H1 (cell line): ENCODE results near the gene PCDHGA1. TPM values are rescaled to one million over a fixed set of nuclear protein-coding genes. Genes with fewer than 3 reads are reported as not detected.

ENCODE experiments used
- ASH2L ChIP-seq: fragments of 200-600, 300-600 bp; sonication (generic); IDR thresholded peaks from one replicate; pipeline ENCODE4 v1.7.1; 2017; ENCODE audit warnings: low read length
- CBX5 ChIP-seq: fragments of 300-800, 300-1000 bp; sonication (generic); IDR thresholded peaks from 2 replicates; pipeline ENCODE4 v1.7.1; 2016; ENCODE audit warnings: antibody characterized with exemption, low read length, low read depth
- CBX8 ChIP-seq: fragments of 300-800, 300-1000 bp; sonication (generic); IDR thresholded peaks from 2 replicates; pipeline ENCODE4 v1.7.1; 2016; ENCODE audit warnings: low read depth, low read length, borderline replicate concordance
- CEBPB ChIP-seq: IDR thresholded peaks from 2 replicates; pipeline ENCODE4 v1.6.1; 2012; ENCODE audit warnings: low read depth, low read length
- EGR1 ChIP-seq: IDR thresholded peaks from 2 replicates; pipeline ENCODE4 v1.6.1; 2011; ENCODE audit warnings: low read depth, low read length, borderline replicate concordance
- EZH2 ChIP-seq: fragments of 200-600 bp; sonication (generic); IDR thresholded peaks from 2 replicates; pipeline ENCODE4 v1.7.1; 2012; ENCODE audit warnings: low read depth, mild to moderate bottlenecking, moderate library complexity, low read length, inconsistent platforms; ENCODE audit not compliant: severe bottlenecking
- FOSL1 ChIP-seq: IDR thresholded peaks from 2 replicates; pipeline ENCODE4 v1.6.1; 2011; ENCODE audit warnings: mild to moderate bottlenecking, low read depth, low read length, moderate library complexity; ENCODE audit not compliant: insufficient read depth
- JUND ChIP-seq: IDR thresholded peaks from 2 replicates; pipeline ENCODE4 v1.6.1; 2011; ENCODE audit warnings: mild to moderate bottlenecking, improper control_type of control experiment, low read length
- KDM4A ChIP-seq: IDR thresholded peaks from one replicate; pipeline ENCODE4 v1.7.1; 2012; ENCODE audit warnings: low read depth, mild to moderate bottlenecking, moderate library complexity, low read length, inconsistent platforms; ENCODE audit not compliant: severe bottlenecking
- NRF1 ChIP-seq: IDR thresholded peaks from 2 replicates; pipeline ENCODE4 v1.6.1; 2011; ENCODE audit warnings: mild to moderate bottlenecking, low read depth, low read length, improper control_type of control experiment
- PHF8 ChIP-seq: fragments of 200-600 bp; sonication (generic); conservative IDR thresholded peaks from 2 replicates; pipeline ENCODE4 v1.7.1; 2012; ENCODE audit warnings: low read depth, mild to moderate bottlenecking, inconsistent platforms, low read length, moderate library complexity
- POLR2AphosphoS5 ChIP-seq: IDR thresholded peaks from 2 replicates; pipeline ENCODE4 v1.6.1; 2011; ENCODE audit warnings: low read depth, low read length
- RAD21 ChIP-seq, 2 experiments: IDR thresholded peaks in 1 of 2; conservative IDR thresholded peaks in 1 of 2; 2 replicates each; pipeline ENCODE4 v1.6.1; 2011; ENCODE audit warnings: low read depth in 2 of 2, low read length in 2 of 2, improper control_type of control experiment in 1 of 2, inconsistent platforms in 1 of 2, mild to moderate bottlenecking in 1 of 2, moderate library complexity in 1 of 2
- RFX5 ChIP-seq: IDR thresholded peaks from 2 replicates; pipeline ENCODE4 v1.6.1; 2011; ENCODE audit warnings: low read depth, low read length, improper control_type of control experiment, borderline replicate concordance
- SIN3A ChIP-seq, 2 experiments: IDR thresholded peaks in 1 of 2; conservative IDR thresholded peaks in 1 of 2; 2 replicates each; pipeline ENCODE4 v1.6.1; 2011 to 2012; ENCODE audit warnings: low read length in 2 of 2, improper control_type of control experiment in 1 of 2, low read depth in 1 of 2, mild to moderate bottlenecking in 1 of 2
- SP1 ChIP-seq: IDR thresholded peaks from 2 replicates; pipeline ENCODE4 v1.6.1; 2011; ENCODE audit warnings: low read depth, low read length
- SP2 ChIP-seq: IDR thresholded peaks from 2 replicates; pipeline ENCODE4 v1.6.1; 2012; ENCODE audit warnings: mild to moderate bottlenecking, low read length, inconsistent platforms
- SP4 ChIP-seq: IDR thresholded peaks from 2 replicates; pipeline ENCODE4 v1.6.1; 2012; ENCODE audit warnings: low read length, inconsistent platforms
- TAF1 ChIP-seq: IDR thresholded peaks from 2 replicates; pipeline ENCODE4 v1.6.1; 2011; ENCODE audit warnings: mild to moderate bottlenecking, low read depth, low read length
- TCF12 ChIP-seq: IDR thresholded peaks from 2 replicates; pipeline ENCODE4 v1.6.1; 2011; ENCODE audit warnings: low read depth, mild to moderate bottlenecking, low read length
- polyA plus RNA-seq, 7 experiments: library from polyadenylated mRNA; depleted of rRNA in 3 of 7; stranded (reverse) in 5 of 7; unstranded in 2 of 7; fragments of >200 nt in 5 of 7; fragments of 200-250 nt in 2 of 7; gene quantifications; 1 replicate in 5 of 7; 2 replicates in 1 of 7; 4 replicates in 1 of 7; pipeline versions ENCODE4 v1.2.1 to v1.2.3, GENCODE V29; 2011 to 2013; ENCODE audit warnings: missing spikeins in 2 of 7, mixed read lengths in 2 of 7
- total RNA-seq: library from RNA; stranded (reverse); fragmentation: NEBNext Ultra II Directional; extraction: Animal tissue kit (Norgen Biotek cat#: 25700); gene quantifications from 2 replicates; pipeline ENCODE4 v1.2.1, GENCODE V29; 2021
- TF ChIP-seq, protein P1 (sequence below): IDR thresholded peaks from 2 replicates; pipeline ENCODE4 v1.6.1; 2012; ENCODE audit warnings: inconsistent platforms
- TF ChIP-seq, protein P2 (sequence below), 3 experiments: IDR thresholded peaks; 1 replicate in 2 of 3; 2 replicates in 1 of 3; pipeline versions ENCODE4 v1.5.1 to v1.6.1; 2011; ENCODE audit warnings: low read length in 3 of 3, mild to moderate bottlenecking in 3 of 3, inconsistent platforms in 2 of 3, low read depth in 1 of 3, moderate library complexity in 1 of 3; ENCODE audit not compliant: insufficient read depth in 1 of 3; ENCODE audit errors: control extremely low read depth in 1 of 3

PCDHGA1 gene
- total and polyA plus RNA-seq, 2 of the 8 experiments (the other 6 are each of a cell fraction or from before 2014, with no cell fraction given), result 0.57 to 0.89 TPM

DNA sequence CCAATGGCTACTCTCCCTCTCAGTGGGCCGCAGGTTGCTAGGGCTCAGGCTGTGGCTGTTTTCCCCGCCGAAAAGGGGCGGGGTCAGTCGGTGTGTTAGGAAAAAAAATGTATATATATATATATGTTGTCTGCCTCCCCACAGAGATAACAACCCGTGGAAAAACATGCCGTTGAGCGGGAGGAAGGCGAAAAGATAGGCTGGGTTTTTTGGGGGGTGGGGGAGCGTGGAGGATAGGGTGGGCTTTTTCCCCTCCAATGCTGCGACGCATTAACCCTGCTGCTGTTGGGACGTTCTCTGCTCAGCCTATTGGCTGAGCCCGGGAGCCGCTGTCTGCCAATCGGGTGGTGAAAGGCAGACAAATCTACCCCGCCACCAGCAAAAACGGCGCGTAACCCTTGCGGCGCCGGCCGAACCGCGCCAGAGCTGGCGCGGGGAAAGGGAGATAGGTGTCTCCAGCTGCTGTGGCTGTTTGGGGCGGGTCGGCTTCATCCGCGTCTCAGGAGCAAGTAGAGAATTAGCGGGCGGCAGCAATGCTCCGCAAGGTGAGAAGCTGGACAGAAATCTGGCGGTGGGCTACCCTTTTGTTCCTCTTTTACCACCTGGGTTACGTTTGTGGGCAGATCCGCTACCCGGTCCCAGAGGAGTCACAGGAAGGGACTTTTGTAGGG, 154.5 kb downstream of the PCDHGA1 start, which contains the start of gene PCDHGC4 (continued):
- TF ChIP-seq EZH2 (peak; percentile 47), SP2 (no peak), PHF8 (0 out of 2 replicates have a peak, but pooled peaks have one; percentile 16), SP1 (0 out of 2 replicates have a peak, but pooled peaks have one; percentile 41), SIN3A (conservative IDR thresholded peaks at IDR 0.05 in 1 of 2, IDR thresholded peaks at IDR 0.05 in 1 of 2; ENCODE audit: low read depth in 1 of 2, low read length in 2 of 2) (peak; percentile 28 to 60; a peak in 1 of 4 replicates), POLR2AphosphoS5 (no peak), NRF1 (no peak), CEBPB (no peak), SP4 (no peak), CBX8 (no peak), JUND (no peak), TCF12 (no peak), EGR1 (no peak), KDM4A (peak; percentile 40), ASH2L (peak; percentile 49), CBX5 (no peak), FOSL1 (no peak), TAF1 (peak; percentile 42; the same call in 1 of the 2 replicates), RAD21 (IDR thresholded peaks at IDR 0.05 in 1 of 2, conservative IDR thresholded peaks at IDR 0.05 in 1 of 2; ENCODE audit: low read depth in 2 of 2, low read length in 2 of 2) (peak in 1 of 2 experiments; percentile 10; a peak in 1 of 4 replicates), RFX5 (peak; percentile 63; the same call in 1 of the 2 replicates)
- TF ChIP-seq, protein P1, sequence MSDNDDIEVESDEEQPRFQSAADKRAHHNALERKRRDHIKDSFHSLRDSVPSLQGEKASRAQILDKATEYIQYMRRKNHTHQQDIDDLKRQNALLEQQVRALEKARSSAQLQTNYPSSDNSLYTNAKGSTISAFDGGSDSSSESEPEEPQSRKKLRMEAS, result no peak
- TF ChIP-seq, protein P2, sequence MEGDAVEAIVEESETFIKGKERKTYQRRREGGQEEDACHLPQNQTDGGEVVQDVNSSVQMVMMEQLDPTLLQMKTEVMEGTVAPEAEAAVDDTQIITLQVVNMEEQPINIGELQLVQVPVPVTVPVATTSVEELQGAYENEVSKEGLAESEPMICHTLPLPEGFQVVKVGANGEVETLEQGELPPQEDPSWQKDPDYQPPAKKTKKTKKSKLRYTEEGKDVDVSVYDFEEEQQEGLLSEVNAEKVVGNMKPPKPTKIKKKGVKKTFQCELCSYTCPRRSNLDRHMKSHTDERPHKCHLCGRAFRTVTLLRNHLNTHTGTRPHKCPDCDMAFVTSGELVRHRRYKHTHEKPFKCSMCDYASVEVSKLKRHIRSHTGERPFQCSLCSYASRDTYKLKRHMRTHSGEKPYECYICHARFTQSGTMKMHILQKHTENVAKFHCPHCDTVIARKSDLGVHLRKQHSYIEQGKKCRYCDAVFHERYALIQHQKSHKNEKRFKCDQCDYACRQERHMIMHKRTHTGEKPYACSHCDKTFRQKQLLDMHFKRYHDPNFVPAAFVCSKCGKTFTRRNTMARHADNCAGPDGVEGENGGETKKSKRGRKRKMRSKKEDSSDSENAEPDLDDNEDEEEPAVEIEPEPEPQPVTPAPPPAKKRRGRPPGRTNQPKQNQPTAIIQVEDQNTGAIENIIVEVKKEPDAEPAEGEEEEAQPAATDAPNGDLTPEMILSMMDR (IDR thresholded peaks at IDR 0.05; ENCODE audit: control extremely low read depth in 1 of 3, insufficient read depth in 1 of 3, low read depth in 1 of 3, low read length in 3 of 3), result peak in 1 of 3 experiments; percentile 5; a peak in 1 of 4 replicates
